ENCODE measurements around the gene PLCXD1. TPM values are rescaled to one million over a fixed set of nuclear protein-coding genes. Genes with fewer than 3 reads are reported as not detected.

Gene PLCXD1
- total RNA-seq, 1 donor from 2014 or later: 10.9 TPM

DNA sequence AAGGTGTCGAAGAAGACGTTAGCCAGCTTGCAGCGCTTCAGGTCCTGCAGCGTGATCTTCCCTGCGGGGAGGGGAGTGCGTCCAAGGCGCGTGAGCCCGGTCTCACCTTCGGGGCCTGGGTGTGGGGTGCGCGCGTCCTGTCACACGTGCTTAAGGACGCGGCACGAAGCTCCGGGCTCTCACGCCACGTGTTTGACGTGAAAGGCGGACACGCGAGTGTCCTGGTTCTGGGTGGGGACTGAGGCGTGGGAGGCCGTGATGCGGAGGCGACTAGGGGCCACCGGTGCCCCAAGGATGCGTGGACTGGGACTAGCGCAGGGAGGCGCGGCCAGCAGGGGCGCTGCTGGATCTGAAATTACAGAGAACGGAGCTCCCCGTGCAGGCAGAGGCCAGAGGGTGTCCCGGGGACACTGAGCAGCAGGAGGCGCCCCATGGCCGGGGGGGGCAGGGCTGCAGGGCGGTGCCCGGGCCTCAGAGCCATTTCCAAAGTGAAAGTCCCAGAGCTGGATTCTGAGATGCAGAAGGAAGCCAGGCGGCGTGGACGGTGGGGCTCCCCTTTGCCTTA, 57.7 kb downstream of the PLCXD1 start:
- Mint-ChIP-seq H3K9me3 (ENCODE audit: unreplicated experiment) (no peaks in the 10 kb centered on the region), H3K4me3 (ENCODE audit: unreplicated experiment) (no peak overlapping the region), H3K27ac (ENCODE audit: unreplicated experiment) (no peak overlapping the region), H3K36me3 (ENCODE audit: unreplicated experiment) (peaks cover 27% of the 10 kb centered on the region), H3K4me1 (ENCODE audit: unreplicated experiment) (no peaks in the 10 kb centered on the region), H3K27me3 (ENCODE audit: unreplicated experiment) (no peaks in the 10 kb centered on the region)
- DNase-seq (ENCODE audit: extremely low spot score, unreplicated experiment): no peak
- TF ChIP-seq, protein P1, sequence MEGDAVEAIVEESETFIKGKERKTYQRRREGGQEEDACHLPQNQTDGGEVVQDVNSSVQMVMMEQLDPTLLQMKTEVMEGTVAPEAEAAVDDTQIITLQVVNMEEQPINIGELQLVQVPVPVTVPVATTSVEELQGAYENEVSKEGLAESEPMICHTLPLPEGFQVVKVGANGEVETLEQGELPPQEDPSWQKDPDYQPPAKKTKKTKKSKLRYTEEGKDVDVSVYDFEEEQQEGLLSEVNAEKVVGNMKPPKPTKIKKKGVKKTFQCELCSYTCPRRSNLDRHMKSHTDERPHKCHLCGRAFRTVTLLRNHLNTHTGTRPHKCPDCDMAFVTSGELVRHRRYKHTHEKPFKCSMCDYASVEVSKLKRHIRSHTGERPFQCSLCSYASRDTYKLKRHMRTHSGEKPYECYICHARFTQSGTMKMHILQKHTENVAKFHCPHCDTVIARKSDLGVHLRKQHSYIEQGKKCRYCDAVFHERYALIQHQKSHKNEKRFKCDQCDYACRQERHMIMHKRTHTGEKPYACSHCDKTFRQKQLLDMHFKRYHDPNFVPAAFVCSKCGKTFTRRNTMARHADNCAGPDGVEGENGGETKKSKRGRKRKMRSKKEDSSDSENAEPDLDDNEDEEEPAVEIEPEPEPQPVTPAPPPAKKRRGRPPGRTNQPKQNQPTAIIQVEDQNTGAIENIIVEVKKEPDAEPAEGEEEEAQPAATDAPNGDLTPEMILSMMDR (IDR thresholded peaks at IDR 0.05): no peak

DNA sequence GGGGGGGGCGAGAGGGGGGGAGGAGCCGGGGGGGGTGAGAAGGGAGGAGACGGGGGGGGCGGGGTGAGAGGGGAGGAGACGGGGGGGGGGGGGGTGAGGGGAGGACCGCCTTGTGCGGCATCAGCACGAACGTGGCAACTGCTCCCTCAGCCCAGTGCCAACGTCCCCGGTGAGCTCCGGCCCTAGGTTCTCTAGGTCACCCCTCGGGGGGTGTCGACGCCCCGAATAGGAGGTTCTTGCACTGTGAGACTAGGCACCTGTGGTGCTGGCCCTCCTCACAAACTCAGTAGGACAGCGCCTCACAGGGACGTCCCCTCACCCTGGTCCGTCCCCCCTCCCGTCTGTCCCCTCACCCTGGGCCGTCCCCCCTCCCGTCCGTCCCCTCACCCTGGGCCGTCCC, 58.9 kb downstream of the PLCXD1 start:
- H3K4me3 Mint-ChIP-seq (ENCODE audit: unreplicated experiment): no peak overlapping the region
- no peak overlapping the region for H3K27ac Mint-ChIP-seq (ENCODE audit: unreplicated experiment)
- no peak for DNase-seq (ENCODE audit: extremely low spot score, unreplicated experiment)
- peaks cover 27% of the 10 kb centered on the region for H3K36me3 Mint-ChIP-seq (ENCODE audit: unreplicated experiment)
- H3K4me1 Mint-ChIP-seq (ENCODE audit: unreplicated experiment): no peaks in the 10 kb centered on the region
- no peaks in the 10 kb centered on the region for H3K27me3 Mint-ChIP-seq (ENCODE audit: unreplicated experiment)
- TF ChIP-seq, protein P1 (IDR thresholded peaks at IDR 0.05): no peak
- no peaks in the 10 kb centered on the region for H3K9me3 Mint-ChIP-seq (ENCODE audit: unreplicated experiment)

DNA sequence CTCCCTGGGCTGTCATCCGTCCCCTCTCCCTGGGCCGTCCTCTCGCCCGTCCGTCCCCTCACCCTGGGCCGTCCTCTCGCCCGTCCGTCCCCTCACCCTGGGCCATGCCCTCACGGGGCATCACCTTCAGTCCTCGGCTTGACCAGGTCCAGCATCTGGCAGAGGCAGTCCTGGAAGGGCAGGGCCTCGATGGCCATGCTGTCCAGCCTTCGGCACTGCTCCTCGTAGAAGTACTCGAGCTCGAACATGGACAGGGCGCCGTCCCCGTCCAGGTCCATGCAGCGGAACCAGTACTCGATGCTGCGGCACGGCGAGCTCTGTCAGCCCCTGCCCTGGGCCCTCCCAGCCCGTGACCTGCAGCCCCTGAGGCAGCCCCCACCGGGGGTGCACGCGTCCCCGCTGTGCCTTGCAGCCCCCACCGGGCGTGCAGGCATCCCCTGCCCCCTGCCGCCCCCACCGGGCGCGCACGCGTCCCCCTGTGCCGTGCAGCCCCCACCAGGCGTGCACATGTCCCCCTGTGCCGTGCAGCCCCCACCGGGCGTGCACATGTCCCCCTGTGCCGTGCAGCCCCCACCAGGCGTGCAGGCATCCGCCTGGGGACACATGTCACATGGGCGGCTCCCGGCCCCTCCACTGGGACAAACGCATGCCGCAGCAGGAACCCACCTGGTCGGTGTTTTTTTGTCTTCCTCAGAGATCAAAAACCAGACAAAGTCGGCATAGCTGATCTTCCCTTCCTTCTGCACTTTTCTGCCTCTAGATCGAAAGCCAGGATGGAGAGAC, 59.7 kb downstream of the PLCXD1 start:
- Mint-ChIP-seq H3K27ac (ENCODE audit: unreplicated experiment) (no peak overlapping the region), H3K4me3 (ENCODE audit: unreplicated experiment) (no peak overlapping the region), H3K27me3 (ENCODE audit: unreplicated experiment) (no peaks in the 10 kb centered on the region), H3K9me3 (ENCODE audit: unreplicated experiment) (no peaks in the 10 kb centered on the region), H3K36me3 (ENCODE audit: unreplicated experiment) (peaks cover 27% of the 10 kb centered on the region), H3K4me1 (ENCODE audit: unreplicated experiment) (no peaks in the 10 kb centered on the region)
- DNase-seq (ENCODE audit: extremely low spot score, unreplicated experiment): peak; percentile 82
- TF ChIP-seq, protein P1 (IDR thresholded peaks at IDR 0.05): no peak

DNA sequence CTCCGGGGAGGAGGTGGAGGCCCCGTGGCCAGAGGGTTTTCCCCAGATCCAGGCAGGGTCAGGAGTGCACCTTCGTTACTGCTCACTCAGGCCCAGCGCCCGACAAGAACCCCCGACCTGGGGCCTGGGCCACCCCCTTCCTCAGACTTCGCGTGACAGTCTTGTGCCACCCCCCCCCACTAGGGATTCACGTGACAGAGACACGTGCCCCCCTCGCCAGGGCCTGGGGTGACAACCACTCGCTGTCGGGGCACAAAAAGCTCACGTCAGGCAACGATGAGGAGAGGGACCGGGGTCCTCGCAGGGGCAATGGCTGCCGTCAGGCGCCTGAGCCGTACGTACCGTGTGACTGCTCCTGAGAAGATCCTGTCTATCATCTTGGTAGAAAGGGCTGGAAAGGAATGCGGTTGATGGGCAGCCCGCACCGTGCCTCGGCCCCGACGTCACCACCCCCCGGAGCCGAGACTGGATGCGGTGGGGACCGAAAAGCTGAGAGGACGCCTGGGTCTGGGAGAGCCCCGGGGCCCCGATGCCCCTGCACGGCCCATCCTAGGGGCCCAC, 60.4 kb downstream of the PLCXD1 start:
- H3K27me3 Mint-ChIP-seq (ENCODE audit: unreplicated experiment): no peaks in the 10 kb centered on the region
- no peaks in the 10 kb centered on the region for H3K9me3 Mint-ChIP-seq (ENCODE audit: unreplicated experiment)
- TF ChIP-seq, protein P1 (IDR thresholded peaks at IDR 0.05): no peak
- H3K36me3 Mint-ChIP-seq (ENCODE audit: unreplicated experiment): peaks cover 20% of the 10 kb centered on the region
- H3K27ac Mint-ChIP-seq (ENCODE audit: unreplicated experiment): no peak overlapping the region
- H3K4me1 Mint-ChIP-seq (ENCODE audit: unreplicated experiment): no peaks in the 10 kb centered on the region
- H3K4me3 Mint-ChIP-seq (ENCODE audit: unreplicated experiment): no peak overlapping the region
- DNase-seq (ENCODE audit: extremely low spot score, unreplicated experiment): peak; percentile 83

DNA sequence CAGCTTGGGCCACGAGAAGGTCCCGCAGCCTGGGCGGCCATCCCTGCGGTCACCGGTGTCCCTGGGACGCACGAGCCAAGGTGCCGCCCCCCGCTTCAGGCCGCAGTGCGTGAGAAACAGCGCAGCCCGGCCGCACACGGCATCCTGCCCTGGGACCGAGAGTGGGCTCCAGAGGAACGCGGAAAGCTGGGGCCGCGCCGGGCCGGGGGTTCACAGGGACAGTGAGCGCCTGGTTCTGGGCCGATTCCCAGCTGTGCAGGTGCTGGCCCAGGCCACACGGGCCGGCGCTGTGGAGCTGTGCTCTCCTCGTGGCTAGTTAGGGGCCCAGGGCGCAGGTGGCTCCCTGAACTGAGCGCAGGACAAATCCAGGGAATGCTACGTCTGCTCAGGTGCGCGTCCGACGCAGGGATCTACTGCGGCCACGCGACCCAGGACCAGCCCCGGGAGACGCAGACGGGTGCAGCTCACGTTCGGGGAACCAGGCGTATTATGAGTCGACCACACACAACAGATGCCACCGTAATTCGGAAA, 63.3 kb downstream of the PLCXD1 start:
- peak; percentile 79 for DNase-seq (ENCODE audit: extremely low spot score, unreplicated experiment)
- Mint-ChIP-seq H3K36me3 (ENCODE audit: unreplicated experiment) (peaks cover 5% of the 10 kb centered on the region), H3K4me3 (ENCODE audit: unreplicated experiment) (no peak overlapping the region), H3K27me3 (ENCODE audit: unreplicated experiment) (no peaks in the 10 kb centered on the region), H3K9me3 (ENCODE audit: unreplicated experiment) (no peaks in the 10 kb centered on the region), H3K27ac (ENCODE audit: unreplicated experiment) (no peak overlapping the region), H3K4me1 (ENCODE audit: unreplicated experiment) (peaks cover 5% of the 10 kb centered on the region)
- TF ChIP-seq, protein P1 (IDR thresholded peaks at IDR 0.05): no peak
